HepG2 (cell line): ENCODE data around the gene KLHL3. TPM values are rescaled to one million over a fixed set of nuclear protein-coding genes. Genes with fewer than 3 reads are reported as not detected.

Source experiments
- BATF2 ChIP-seq: sonication (generic); formaldehyde crosslinking; IDR thresholded peaks from 2 replicates; pipeline ENCODE4 v1.8.0; 2022; ENCODE audit warnings: mild to moderate bottlenecking, missing genetic modification reagents, moderate library complexity
- E2F1 ChIP-seq: sonication (generic); formaldehyde crosslinking; IDR thresholded peaks from 2 replicates; pipeline ENCODE4 v1.5.0; 2020; ENCODE audit warnings: missing genetic modification reagents
- FOXJ3 ChIP-seq: sonication (generic); formaldehyde crosslinking; IDR thresholded peaks from 2 replicates; pipeline ENCODE4 v1.4.0; 2020; ENCODE audit warnings: missing genetic modification reagents, mild to moderate bottlenecking, borderline replicate concordance
- HOXA3 ChIP-seq: sonication (generic); formaldehyde crosslinking; IDR thresholded peaks from 2 replicates; pipeline ENCODE4 v1.5.0; 2020; ENCODE audit warnings: missing genetic modification reagents
- IRX3 ChIP-seq: sonication (generic); formaldehyde crosslinking; IDR thresholded peaks from 2 replicates; pipeline ENCODE4 v1.8.1; 2023; ENCODE audit warnings: mild to moderate bottlenecking, low read depth, missing genetic modification reagents, borderline replicate concordance
- KAT8 ChIP-seq: IDR thresholded peaks from 2 replicates; pipeline ENCODE4 v1.6.1; 2016; ENCODE audit warnings: missing genetic modification reagents, missing compliant biosample characterization
- KLF11 ChIP-seq: IDR thresholded peaks from 2 replicates; pipeline ENCODE4 v1.6.1; 2016; ENCODE audit warnings: missing compliant biosample characterization
- MEIS1 ChIP-seq: sonication (generic); formaldehyde crosslinking; IDR thresholded peaks from 2 replicates; pipeline ENCODE4 v1.9.0; 2021; ENCODE audit warnings: mild to moderate bottlenecking, missing genetic modification reagents, moderate library complexity, borderline replicate concordance
- MIXL1 ChIP-seq: IDR thresholded peaks from 2 replicates; pipeline ENCODE4 v1.6.1; 2016
- MXI1 ChIP-seq: IDR thresholded peaks from 3 replicates; pipeline ENCODE4 v1.6.1; 2012; ENCODE audit warnings: low read depth, low read length, inconsistent platforms, borderline replicate concordance
- NR2F1 ChIP-seq, 2 experiments: fragments of 450-650 bp in 1 of 2; formaldehyde crosslinking in 1 of 2; IDR thresholded peaks; 2 replicates each; pipeline versions ENCODE4 v1.5.0 to v1.6.1; 2016 to 2020; ENCODE audit warnings: mild to moderate bottlenecking in 1 of 2, missing compliant biosample characterization in 1 of 2, missing genetic modification reagents in 1 of 2, moderate library complexity in 1 of 2
- RARA ChIP-seq: IDR thresholded peaks from 2 replicates; pipeline ENCODE4 v1.6.1; 2016; ENCODE audit warnings: missing genetic modification reagents, missing compliant biosample characterization
- SRSF1 ChIP-seq: fragments of 200-400 bp; formaldehyde crosslinking; optimal IDR thresholded peaks from 2 replicates; pipeline ENCODE3; 2017; ENCODE audit warnings: mild to moderate bottlenecking, low read depth, low read length, moderate library complexity
- TAF15 ChIP-seq: fragments of 200-400 bp; formaldehyde crosslinking; IDR thresholded peaks from one replicate; pipeline ENCODE4 v1.6.1; 2018; ENCODE audit warnings: mild to moderate bottlenecking, low read depth, low read length; ENCODE audit not compliant: poor library complexity, severe bottlenecking
- TCF12 ChIP-seq, 2 experiments: fragments of 450-650 bp in 1 of 2; sonication (generic) in 1 of 2; formaldehyde crosslinking in 1 of 2; IDR thresholded peaks; 2 replicates each; pipeline versions ENCODE4 v1.6.1 to v1.8.0; 2017 to 2022; ENCODE audit warnings: antibody characterized with exemption in 1 of 2, mild to moderate bottlenecking in 1 of 2, missing genetic modification reagents in 1 of 2, moderate library complexity in 1 of 2
- THRA ChIP-seq: sonication (generic); formaldehyde crosslinking; IDR thresholded peaks from 2 replicates; pipeline ENCODE4 v1.4.0; 2020; ENCODE audit warnings: missing genetic modification reagents, borderline replicate concordance
- ZBTB7A ChIP-seq: sonication (generic); formaldehyde crosslinking; IDR thresholded peaks from 2 replicates; pipeline ENCODE4 v1.8.0; 2022; ENCODE audit warnings: mild to moderate bottlenecking, missing genetic modification reagents
- ZC3H13 ChIP-seq: sonication (generic); formaldehyde crosslinking; IDR thresholded peaks from 2 replicates; pipeline ENCODE4 v1.8.1; 2023; ENCODE audit warnings: mild to moderate bottlenecking, missing genetic modification reagents, moderate library complexity
- ZNF12 ChIP-seq: sonication (generic); formaldehyde crosslinking; IDR thresholded peaks from 2 replicates; pipeline ENCODE4 v1.5.0; 2020; ENCODE audit warnings: missing genetic modification reagents
- ZNF264 ChIP-seq: sonication (generic); formaldehyde crosslinking; IDR thresholded peaks from 2 replicates; pipeline ENCODE4 v1.4.0; 2020; ENCODE audit warnings: missing genetic modification reagents
- ZNF34 ChIP-seq: sonication (generic); formaldehyde crosslinking; IDR thresholded peaks from 2 replicates; pipeline ENCODE4 v1.4.0; 2020; ENCODE audit warnings: mild to moderate bottlenecking, missing genetic modification reagents, borderline replicate concordance
- ZNF382 ChIP-seq: sonication (generic); formaldehyde crosslinking; IDR thresholded peaks from 2 replicates; pipeline ENCODE4 v1.5.0; 2020; ENCODE audit warnings: missing genetic modification reagents, mild to moderate bottlenecking, borderline replicate concordance
- ZNF432 ChIP-seq: sonication (generic); formaldehyde crosslinking; IDR thresholded peaks from 2 replicates; pipeline ENCODE4 v1.5.0; 2020; ENCODE audit warnings: missing genetic modification reagents, mild to moderate bottlenecking, borderline replicate concordance
- ZNF556 ChIP-seq: sonication (generic); formaldehyde crosslinking; IDR thresholded peaks from 2 replicates; pipeline ENCODE4 v1.4.0; 2020; ENCODE audit warnings: mild to moderate bottlenecking, missing genetic modification reagents, borderline replicate concordance
- ZNF839 ChIP-seq: sonication (generic); formaldehyde crosslinking; IDR thresholded peaks from 2 replicates; pipeline ENCODE4 v1.4.0; 2020; ENCODE audit warnings: missing genetic modification reagents, mild to moderate bottlenecking, borderline replicate concordance
- ZSCAN30 ChIP-seq: sonication (generic); formaldehyde crosslinking; IDR thresholded peaks from 2 replicates; pipeline ENCODE4 v1.5.0; 2020; ENCODE audit warnings: mild to moderate bottlenecking, missing genetic modification reagents
- polyA plus RNA-seq, 8 experiments: library from polyadenylated mRNA; depleted of rRNA in 3 of 8; stranded (reverse) in 7 of 8; unstranded in 1 of 8; fragments of >200 nt; fragmentation: Illumina TruSeq in 4 of 8; extraction: Trizol in 4 of 8; gene quantifications; 2 replicates each; pipeline versions ENCODE4 v1.2.1 to v1.2.3, GENCODE V29; 2011 to 2016; ENCODE audit warnings: low read depth in 4 of 8, missing spikeins in 1 of 8, mixed read lengths in 1 of 8; ENCODE audit not compliant: insufficient read depth in 1 of 8
- total RNA-seq, 5 experiments: library from RNA; depleted of rRNA; stranded (reverse); fragments of >200 nt; fragmentation: Illumina TruSeq; extraction: Trizol; gene quantifications; 2 replicates each; pipeline ENCODE4 v1.2.3, GENCODE V29; 2016; ENCODE audit warnings: low read depth in 1 of 5

The KLHL3 gene
- total and polyA plus RNA-seq, 2 of the 13 experiments (the other 11 are each of a cell fraction or from before 2014, with no cell fraction given): 0.02 to 0.08 TPM

GRCh38 chr5:137754188-137754960 lies 18.5 kb upstream of the KLHL3 start, which contains the start of gene HNRNPA0 (continued):
- peak; percentile 83 for TF ChIP-seq HOXA3 (CRISPR knock-in tag)
- TF ChIP-seq MEIS1: 0 out of 2 replicates have a peak, but pooled peaks have one; percentile 78
- TF ChIP-seq MXI1: peak; percentile 67; the same call in 2 of the 3 replicates
- TF ChIP-seq ZNF432 (CRISPR knock-in tag): 0 out of 2 replicates have a peak, but pooled peaks have one; percentile 36
- TF ChIP-seq NR2F1 (CRISPR knock-in tag; IDR thresholded peaks at IDR 0.05): 0 out of 4 replicates have a peak, but pooled peaks of 1 of the 2 experiments have one; percentile 24
- TF ChIP-seq KAT8: peak; percentile 90
- TF ChIP-seq RARA: peak; percentile 20; the same call in 1 of the 2 replicates
- peak; percentile 100 for TF ChIP-seq SRSF1
- no peak for TF ChIP-seq TAF15
- TF ChIP-seq ZSCAN30 (CRISPR knock-in tag): peak; percentile 80; the same call in 1 of the 2 replicates
- no peak for TF ChIP-seq FOXJ3 (CRISPR knock-in tag)
- TF ChIP-seq MIXL1 (CRISPR knock-in tag): no peak
- TF ChIP-seq BATF2 (CRISPR knock-in tag): peak; percentile 54; the same call in 1 of the 2 replicates
- peak; percentile 93 for TF ChIP-seq E2F1 (CRISPR knock-in tag)
- no peak; the same call in 1 of the 2 replicates for TF ChIP-seq ZNF264
- TF ChIP-seq IRX3 (CRISPR knock-in tag): peak; percentile 49; the same call in 1 of the 2 replicates
- 0 out of 2 replicates have a peak, but pooled peaks have one; percentile 7 for TF ChIP-seq ZNF839 (CRISPR knock-in tag)
- no peak for TF ChIP-seq ZNF382 (CRISPR knock-in tag)
- TF ChIP-seq ZNF34 (CRISPR knock-in tag): peak; percentile 89
- TF ChIP-seq ZNF12: no peak; the same call in 1 of the 2 replicates
- peak; percentile 70; the same call in 1 of the 2 replicates for TF ChIP-seq ZNF556
- TF ChIP-seq ZC3H13: peak; percentile 94
- TF ChIP-seq KLF11 (CRISPR knock-in tag): peak; percentile 23
- TF ChIP-seq TCF12 (IDR thresholded peaks at IDR 0.05): no peak
- no peak for TF ChIP-seq TCF12 (CRISPR knock-in tag; IDR thresholded peaks at IDR 0.05)
- peak; percentile 75; the same call in 1 of the 2 replicates for TF ChIP-seq ZBTB7A
- peak; percentile 33; the same call in 1 of the 2 replicates for TF ChIP-seq THRA (CRISPR knock-in tag)
